Prostate gland (tissue), 2 donors: ENCODE measurements around the gene PCDHB7.
"Not testable (repeated sequence)": the region's sequence is repeated elsewhere in the genome, so short reads cannot be mapped to it uniquely, and the experiment has no call there.

Source experiments
- CTCF ChIP-seq, 4 experiments: fragments of 200-600 bp in 2 of 4; fragments of 450-650 bp in 2 of 4; sonication (generic) in 2 of 4; IDR thresholded peaks; 1 replicate in 3 of 4; 2 replicates in 1 of 4; pipeline ENCODE4 v1.5.1; 2016 to 2019; ENCODE audit warnings: antibody characterized with exemption in 4 of 4, mild to moderate bottlenecking in 2 of 4, moderate library complexity in 2 of 4
- POLR2A ChIP-seq: fragments of 450-650 bp; IDR thresholded peaks from one replicate; pipeline ENCODE4 v1.6.1; 2016; ENCODE audit warnings: antibody characterized with exemption, mild to moderate bottlenecking

GRCh38 chr5:141201126-141201525 is 28.7 kb downstream of the PCDHB7 start:
- not testable (repeated sequence) for TF ChIP-seq CTCF (IDR thresholded peaks at IDR 0.05); POLR2A
